Stimulated activated CD4-positive, alpha-beta T cell treated with anti-CD3 and anti-CD28 coated beads, Interleukin-15, amount 100 ng/mL, for 48 hours (primary cell): ENCODE results near the gene SPRYD3.
A peak's percentile ranks its signal among the peaks of the same experiment; 100 is the strongest.

Source experiments
- DNase-seq, 2 donors: peaks; one replicate each; pipeline ENCODE4 v3.0.0-alpha.2; 2020; ENCODE audit warnings: low read depth in 2 of 2

The SPRYD3 gene

DNA sequence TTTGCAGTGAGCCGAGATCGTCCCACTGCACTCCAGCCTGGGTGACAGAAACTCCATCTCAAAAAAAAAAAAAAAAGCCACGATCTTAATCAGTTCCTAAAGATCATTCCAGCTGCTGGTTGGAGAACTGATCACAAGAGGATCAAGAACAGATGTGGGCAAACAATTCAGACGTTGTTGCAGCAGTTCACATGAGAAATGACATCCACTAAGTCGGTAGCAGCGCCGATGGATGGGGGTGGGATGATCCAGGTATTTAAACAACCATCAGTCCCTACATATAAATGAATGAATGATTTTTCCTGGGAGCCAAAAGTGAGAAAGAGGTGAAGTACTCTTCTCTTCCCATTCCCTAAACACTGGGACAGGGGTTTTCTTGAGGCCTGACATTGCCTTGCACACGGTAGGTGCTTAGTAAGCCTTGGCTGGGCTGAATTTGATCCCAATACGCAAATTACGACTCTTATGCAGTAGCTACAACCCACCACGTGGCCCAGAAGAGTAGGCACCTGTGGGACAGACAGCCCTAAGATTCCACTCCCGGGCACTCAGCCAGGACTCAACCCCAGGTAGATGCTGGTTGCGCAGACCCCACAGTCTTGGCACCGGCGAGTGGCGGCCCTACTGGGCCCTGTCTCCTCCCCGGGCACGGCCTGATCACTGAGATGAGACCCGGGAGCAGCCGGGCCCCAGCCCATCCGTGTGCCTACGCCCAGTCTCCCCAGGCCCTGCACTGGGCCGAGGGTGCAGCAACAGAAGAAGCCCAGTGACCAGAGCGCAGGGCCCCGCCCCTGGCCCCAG is 565 bp downstream of the SPRYD3 start:
- no peak for DNase-seq

DNA sequence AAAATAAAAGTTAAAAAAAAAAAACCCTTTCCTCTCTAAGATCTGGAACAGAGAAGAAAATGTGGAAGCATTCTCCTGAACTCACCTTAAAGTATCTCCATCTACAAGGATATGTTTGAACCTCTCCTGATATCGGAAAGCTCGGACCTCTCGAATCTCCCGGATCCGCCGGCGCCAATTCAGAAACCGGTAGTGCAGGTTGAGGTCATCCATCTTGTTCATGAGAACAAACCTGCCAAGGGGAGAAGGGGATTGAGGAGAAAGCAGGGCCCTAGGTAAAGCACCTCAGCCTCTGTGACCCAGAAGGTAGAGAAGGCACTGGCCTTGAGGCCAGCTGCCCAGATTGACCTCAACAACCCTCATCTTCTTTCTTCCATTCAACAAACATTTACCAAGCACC is 2.2 kb downstream of the SPRYD3 start:
- no peak for DNase-seq

DNA sequence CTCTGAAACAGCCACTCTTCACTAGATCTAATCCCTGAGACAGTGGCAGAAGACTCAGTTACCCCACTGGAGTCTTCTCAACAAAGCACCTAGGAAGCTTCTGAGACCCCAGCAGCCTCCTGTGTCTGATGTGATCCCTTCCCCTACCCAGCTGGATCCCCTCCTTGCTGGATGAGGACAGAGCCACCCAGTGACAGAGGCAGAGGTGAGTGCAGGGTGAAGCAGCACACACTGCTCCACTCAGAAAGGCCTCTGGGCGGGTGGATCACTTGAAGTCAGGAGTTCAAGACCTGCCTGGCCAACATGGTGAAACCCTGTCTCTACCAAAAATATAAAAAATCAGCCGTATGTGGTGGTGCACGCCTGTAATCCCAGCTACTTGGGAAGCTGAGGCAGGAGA is 2.7 kb downstream of the SPRYD3 start:
- no peak for DNase-seq

DNA sequence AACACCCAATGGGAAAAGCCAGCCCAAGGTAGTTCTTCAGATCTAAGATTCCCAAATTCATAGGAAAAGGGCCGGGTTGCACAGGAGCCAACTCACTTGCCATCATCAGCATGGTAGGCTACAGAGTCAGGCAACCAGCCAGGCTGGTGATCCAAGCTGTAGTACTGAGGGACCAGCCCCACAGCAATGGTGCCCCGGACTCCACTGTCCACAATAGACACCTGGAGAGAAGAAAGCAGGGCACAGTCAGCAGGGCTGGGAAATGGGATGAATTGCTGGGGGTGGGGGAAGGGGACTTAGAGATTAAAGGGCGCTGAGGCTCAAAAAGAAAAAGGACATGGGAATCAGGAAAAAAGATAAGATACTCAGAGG is 4.2 kb downstream of the SPRYD3 start:
- no peak for DNase-seq

DNA sequence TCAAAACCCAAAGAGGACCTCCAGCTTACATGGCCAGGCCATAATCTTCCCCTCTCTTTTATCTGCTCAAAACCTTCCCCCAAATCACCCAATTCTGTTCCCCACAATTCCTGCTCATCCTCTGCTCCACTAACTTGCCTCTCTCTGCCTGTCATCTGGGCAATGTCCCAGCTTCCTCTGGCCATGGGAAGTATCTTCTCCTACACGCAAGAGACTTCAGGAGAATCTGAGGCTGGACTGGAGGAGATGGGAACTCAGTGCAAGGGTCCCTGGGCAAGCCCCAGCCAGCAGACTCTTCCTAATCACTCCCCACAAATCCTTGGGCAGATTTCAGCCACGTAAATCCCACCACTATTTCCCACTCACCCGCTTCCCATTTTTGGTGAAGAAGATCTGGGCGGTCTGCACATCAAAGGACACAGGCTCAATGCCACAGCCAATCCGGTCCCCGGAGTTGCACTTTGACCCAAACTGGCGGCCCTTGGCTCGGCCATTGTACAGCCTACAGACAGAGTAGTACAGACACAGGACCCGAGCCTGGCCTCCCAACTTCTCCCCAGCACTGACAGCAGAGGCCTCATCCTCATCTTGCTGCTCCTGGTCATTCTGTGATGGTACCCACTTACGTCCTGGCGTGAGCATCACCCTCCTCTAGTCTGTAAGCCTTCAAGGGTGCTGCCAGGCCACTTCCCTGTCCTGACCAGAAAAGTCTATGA is 4.7 kb downstream of the SPRYD3 start:
- no peak for DNase-seq

DNA sequence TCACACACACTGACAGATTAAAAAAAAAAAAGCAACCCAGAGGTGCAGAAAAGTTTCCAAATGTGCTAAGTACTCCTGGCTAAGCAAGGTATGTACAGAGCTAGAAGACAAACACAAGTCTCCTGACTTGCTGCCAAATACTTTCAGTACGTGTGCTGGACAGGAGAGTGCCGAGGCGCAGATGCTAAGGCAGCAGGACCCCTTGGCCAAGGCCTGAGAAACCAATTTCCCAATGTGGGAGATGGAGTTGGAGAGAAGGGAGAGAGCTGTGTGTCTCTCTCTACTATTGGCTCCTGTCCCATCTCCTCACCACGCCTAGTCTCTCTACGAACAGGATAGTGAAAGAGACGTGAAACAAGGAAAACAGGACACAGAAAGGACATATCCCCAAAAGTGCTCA is 5.3 kb downstream of the SPRYD3 start:
- DNase-seq: no peak

DNA sequence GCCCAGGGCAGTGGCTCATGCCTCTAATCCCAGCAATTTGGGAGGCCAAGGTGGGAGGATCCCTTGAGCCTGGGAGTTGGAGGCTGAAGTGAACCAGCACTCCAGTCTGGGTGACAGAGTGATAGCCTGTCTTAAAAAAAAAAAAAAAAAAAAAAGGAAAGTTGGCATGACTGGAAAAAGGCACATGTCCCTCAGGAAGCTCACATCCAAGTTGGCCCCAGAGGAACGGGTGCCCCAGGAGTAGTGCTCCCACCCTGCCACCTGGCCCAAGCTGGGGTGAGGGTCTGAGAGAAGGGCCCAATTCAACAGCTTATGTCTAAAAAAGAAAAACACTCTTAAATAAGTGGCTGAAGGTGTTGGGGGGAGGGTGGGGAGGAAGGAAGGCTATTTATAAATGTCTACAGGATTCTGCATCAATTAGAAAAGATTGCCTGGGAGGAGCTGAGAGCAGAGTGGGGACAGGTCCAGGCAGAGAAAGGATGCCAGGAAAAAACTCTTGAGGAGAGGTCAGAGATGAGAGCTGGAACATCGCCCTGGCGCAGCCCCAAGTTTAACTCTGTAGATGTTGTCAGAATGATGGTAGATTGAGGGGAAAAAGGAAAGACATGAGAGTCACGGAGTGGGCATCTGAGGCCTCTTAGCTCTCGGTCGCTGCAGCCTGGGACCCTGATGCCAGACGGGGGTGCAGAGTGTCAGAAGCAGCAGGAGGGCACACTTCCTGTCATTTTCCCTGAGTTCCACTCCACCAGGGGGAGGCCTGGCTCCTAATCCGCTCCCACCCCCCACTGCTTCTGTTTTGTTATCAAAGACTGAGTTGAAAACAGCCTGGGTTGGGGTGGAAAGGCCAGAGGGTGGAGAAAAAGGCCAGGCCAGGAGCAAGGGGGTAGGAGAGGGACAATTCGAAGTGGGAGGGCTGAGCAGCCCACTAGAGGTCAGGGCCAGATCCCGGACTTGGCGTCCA is 7.3 kb downstream of the SPRYD3 start:
- DNase-seq: no peak

DNA sequence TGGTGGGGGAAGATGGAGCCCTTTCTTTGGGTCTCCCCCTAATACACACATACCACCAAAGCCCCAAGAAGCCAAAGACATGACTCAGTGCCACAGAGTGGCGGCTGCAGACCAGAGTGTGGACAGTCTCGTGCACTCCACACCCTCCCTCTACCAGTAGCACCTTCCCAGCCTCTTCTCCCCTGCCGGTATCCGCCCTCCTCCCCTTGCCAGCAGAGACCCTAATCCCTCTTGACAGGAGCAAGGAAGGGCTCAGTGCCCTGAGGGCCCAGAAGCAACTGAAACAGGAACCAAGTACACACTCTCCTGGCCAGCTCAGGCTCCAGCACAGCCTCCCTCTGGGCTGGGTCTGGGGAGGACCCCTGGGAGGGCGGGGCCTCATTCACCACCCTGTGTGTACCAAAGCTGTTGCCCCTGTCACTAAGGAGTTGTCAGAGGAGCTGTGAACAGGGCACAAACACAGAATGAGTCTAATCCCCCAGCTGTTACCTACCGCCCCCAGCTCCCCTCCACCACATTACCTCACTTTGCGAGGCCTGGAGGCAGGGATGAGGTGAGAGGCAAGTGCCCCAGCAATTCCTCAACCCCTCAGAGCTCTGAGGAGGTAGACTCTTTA is 8.2 kb downstream of the SPRYD3 start:
- DNase-seq: no peak

DNA sequence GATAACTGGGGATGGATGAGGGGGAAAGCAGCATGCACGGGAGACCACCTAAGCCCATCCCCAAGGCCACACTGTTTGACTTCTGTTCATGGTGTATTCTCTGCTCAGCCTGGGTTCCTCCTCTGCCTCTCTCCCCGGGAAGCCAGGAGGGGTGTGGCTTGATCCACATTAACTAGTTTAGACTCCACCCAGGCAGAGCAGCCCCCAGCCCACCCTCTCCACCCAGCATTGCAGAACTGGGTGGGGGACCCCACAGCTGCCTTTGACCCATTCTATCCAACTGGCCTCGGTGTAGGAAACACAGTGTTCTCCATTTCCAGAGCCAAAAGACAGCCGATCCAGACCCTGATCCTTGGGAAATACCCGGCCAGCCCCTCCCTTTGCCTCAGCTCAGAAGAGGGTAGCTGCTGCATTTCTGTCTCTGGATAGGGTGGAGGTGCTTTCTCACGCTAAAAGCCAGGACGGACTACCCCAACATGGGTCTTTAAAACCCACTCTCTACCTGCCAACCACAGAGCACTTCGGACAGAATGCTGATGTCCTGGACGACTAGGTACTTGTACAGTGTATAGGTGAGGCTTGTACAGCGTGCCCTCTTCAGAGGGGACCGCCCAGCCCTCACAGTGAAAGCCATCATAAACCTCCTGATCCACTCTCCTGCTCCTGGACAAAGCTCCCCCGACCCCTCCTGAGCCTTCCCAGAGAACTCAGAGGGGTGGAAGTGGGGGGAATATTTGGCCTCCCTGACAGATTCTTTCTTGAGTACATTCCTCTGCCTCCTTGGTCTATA is 9.4 kb downstream of the SPRYD3 start:
- no peak for DNase-seq

DNA sequence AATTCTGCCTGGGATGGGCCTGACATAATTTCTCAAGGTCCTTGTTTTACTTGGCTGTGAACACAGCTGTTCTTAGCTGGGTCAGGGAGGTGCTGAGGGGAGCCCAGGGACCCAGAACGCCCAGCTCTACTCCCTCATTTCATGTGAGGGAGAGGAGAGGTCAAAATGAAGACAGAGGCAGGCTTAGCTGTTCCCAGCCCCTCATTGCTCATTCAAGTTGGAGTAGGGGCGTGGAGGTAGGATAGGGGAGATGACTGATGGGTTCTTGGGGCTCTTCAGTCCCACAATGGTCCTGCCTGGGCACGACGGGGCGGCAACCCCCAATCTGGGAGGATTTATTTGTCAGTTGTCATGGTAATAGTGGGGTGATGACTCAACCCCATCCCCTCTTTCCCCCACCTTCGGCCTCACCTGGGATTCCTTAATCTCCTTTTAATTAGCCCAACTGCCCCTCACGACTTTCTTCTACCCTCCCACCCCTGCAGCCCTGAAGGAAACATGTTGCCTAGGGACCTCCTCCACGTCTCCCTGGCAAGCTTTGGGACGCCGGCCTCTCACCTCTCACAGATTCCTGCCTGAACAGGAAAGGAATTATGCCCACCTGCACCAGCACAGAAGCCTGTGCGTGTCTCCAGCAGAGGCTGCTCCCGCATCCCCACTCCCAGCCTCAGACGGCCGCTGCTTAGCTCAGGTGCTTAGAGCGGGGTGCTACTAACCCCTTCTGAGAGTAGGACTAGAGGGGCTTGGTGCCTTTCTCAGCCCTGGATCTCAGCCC is 10.2 kb downstream of the SPRYD3 start:
- DNase-seq: no peak

DNA sequence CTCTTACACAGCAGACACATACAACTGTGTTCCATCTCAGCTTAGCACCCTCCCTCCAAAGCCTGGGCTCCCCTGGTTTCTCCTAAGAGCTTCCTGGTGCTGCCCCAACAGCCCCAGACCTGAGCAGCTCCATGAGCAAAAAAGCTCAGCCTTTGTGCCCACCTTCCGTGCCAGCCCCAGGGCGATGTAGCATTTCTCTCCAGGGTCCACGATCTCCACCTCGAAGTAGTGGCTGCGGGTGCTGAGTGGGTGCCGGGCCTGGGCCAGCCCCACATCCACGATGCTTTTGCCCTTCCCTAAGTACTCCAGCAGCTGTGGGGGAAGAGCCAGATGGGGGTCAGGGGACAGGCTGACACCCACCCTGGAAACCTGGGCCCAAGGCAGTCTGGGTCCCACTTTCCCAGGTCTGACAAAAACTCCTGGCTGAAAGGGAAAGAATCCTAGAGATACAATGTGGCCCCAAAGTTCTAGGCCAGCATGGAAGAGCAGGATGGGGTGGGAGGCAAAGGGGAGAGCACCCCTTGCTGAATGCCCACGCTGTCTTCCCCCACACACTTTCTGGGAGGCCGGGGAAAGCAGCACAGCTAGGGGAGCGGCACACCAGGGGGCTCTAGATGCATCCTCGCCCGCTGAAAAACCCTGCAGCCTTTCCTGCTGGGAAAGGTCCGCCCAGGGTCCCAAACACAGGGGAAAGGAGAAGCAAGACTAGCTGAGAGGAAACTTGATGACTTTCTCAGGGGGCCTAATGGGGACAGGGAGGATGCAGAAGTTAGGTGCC is 11.0 kb downstream of the SPRYD3 start:
- DNase-seq: no peak

DNA sequence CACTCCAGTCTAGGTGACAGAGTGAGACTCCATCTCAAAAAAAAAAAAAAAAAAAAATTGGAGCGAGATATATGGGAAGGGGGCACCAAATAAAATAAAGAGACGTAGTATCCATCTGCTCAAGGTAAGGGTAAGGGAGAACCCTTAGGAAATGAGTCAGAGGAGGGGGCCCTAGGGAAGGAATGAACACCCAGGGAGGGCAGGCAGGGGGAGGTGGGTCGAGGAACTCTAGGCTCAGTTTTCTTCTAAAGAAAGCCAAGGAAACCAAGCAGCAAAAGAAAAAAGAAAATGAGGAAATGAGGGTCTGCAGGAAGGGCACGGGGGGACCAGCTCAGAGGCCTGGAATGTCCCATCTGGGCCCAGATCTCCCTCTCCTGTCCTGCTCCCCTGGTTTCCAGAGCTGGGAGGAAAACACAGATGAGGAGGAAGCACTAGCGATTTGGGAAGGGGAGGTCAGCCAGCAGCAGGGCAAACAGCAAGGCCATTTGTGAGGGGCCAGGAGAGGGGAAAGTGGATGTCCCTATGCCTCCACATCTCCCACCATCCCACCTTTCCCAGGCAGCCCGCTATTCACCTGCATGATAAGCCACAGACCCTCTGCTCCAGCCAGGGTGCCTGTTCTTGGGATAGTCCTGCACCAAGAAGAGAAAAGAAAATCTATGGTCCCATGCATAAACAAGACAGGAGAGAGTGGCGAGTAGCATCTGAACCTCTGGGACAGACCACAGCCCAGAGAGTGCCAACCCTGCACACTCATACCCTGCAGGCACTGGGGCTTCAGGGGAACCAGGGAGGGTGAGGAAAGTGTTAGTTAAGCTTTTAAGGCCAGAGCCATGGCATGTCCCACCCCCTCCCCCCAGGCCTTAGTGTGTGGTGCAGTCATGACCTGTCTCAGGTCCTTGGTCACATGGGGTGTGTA is 11.9 kb downstream of the SPRYD3 start:
- no peak for DNase-seq

DNA sequence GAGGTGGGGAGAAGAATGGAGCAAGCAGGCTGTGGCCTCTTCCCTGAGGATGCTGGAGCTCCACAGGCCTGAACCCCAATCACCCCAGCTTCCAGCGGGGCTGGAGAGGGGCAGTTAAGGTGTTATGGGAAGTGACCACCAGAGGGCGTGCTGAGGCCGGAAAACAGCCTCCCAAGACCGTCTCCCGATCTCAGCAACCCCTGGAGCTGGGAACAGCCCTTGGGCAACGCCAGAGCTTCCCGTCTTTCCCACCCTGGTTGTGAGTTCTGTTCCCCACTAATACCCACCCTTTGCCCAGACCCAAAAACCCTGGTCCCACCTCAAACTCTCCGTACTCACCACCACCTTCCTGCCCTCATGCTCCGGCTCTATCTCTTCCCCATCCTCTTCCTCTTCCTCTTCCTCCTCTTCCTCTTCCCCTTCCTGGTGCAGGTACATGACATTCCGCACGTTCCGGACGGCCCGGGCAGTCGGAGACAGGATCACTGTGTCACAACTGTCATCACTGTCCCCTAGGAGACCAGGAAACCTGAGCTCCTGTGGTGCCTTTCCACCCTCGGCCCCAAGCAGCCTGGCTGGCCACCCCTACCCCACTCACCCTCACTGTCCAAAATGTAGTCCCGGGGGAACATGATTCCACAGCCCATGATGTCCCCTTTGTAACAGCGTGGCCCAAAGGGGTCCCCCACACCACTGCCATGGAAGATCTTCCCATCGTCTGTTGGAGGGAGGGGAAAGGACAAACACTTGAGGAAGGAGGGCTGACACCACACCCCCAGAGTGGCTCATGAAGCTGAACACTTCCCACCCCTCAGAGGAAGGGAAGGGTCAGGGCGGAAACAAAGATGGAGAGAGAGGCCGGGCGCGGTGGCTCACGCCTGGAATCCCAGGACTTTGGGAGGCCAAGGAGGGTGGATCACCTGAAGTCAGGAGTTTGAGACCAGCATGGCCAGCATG is 12.9 kb downstream of the SPRYD3 start:
- peak in 1 of 2 donors; percentile 52 for DNase-seq

DNA sequence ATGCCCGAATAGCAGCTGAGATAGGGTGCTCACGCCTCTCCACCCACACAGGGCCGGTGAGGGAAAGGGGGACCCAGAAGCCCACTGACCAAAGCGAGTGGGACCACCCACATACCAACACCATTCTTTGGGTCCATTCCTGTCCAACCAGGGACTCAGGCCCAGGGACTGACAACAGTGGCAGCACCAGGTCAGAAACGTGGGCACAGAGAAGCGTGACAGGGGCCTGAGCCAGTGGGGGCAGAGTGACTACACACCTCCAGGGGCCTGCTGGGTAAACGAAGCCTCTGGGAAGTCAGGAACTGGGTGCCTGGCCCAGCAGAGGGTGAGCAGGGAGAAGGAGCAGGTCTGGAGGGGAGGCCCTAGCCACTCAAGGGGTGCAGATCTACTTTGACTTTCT is 13.7 kb downstream of the SPRYD3 start:
- DNase-seq: no peak

DNA sequence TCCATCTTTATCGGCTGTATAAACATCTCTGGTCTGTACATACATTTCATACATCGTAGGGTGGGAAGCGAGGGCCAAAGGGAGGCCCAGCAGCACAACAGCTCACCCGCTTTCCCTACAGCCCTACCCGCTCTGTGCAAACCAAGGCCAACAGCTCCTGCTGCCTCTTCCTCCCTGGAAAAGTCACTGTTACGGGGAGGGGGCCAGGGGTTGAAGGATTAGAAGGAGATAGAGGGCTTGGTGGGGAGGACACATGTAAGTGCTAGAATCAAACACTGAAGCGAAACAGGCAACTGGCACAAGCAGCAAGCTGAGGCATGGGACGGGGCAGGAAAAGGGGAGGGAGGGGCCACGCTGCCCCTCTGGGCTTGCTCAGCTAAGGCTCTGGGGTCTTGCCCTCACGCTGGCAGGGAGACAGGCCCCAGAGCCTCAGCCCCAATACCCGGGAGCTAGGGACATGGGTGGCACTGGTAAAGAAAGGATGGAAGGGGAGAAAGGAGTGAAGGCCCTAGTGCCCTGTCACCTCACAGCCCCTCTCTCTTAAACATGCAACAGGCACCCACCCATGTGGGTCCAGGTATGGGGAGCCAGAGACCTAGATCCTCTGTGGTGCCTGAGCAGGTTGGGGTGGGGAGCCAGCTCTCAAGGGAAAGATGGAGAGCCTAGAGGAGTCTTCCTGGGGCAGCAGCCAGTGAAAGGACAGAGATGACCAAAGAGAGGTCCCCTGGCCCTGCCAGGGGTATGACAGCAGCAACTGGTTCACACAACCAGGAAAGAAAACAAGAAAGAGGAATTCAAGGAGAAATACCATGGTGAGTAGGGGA is 14.4 kb downstream of the SPRYD3 start:
- DNase-seq: no peak
